Fibroblast of skin of abdomen (primary cell): ENCODE data around the gene TRAK1.

Source experiments
- DNase-seq: peaks from one replicate; pipeline ENCODE4 v3.0.0-alpha.2; 2013

TRAK1 gene

GRCh38 chr3:42256135-42256819, 165.1 kb downstream of the TRAK1 start:
- DNase-seq: peak; percentile 90

DNA sequence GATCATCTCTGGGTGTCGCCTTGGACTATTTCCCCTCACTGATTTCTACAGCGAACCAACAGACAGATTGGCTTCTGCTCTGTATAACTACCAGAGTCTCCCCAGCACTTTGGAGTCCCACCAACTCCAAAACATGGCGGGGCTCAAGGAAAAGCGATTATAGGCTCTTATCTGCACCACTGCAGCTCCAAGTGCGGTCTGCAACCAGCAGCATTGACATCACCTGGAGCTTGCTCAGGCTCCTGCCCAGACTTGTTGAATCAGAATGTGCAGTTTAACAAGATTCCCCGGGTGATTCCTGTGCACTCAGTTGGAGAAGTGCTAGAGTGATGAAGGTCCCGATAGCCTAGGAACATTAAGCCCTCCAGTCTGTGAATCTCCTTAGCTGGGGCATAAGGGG, 165.8 kb downstream of the TRAK1 start:
- DNase-seq: peak; percentile 17

GRCh38 chr3:42262525-42262924, 171.4 kb downstream of the TRAK1 start:
- DNase-seq: peak; percentile 47

- DNase-seq: no peak
Observed at GRCh38 chr3:42263354-42264346, 172.5 kb downstream of the TRAK1 start.

GRCh38 chr3:42264399-42265058, 173.4 kb downstream of the TRAK1 start:
- DNase-seq: peak; percentile 14

DNA sequence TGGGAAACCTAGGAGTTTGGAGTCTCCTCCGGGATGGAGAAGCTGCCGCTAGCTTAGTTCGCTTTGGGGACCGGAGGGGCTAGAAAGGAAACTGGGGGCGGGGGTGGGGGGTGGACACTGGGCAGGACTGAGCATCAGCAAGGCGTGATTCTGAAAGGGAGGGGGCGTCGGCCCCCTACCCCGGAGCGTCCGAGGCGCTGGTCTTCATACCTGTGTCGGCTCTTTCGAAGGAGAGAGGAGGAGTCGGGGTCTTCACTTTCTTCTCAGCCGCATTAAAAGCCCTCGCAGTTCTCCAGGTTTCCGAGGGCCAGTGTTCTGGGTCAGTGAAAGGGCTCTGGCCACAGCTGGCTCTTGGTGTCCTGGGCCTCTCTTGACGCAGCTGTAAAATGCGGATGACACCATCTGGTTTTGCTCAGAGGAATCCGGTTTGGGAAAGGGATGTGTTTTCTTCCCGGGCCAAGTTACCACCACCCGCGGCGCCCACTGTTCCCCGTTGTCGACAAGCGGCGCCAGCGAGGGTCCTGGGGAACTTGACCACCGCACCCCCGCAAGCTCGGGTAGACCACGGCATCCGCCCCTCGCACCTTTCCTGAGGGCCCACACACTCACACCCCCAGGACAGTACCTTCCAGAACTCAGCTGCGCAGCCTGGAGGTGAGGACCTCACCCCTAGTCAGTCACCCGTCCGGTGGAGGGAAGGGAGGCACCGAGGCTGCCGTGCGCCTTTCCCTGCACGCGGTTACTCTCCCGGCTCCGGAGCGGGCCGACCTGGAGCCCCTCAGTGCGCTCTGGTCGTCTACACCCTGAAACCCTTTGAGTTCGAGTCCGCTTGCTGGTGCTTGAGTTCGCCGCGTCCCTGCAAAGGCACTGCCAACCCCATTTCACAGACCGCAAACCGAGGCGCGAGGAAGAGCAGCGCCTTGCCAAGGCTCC, 174.2 kb downstream of the TRAK1 start:
- DNase-seq: no peak

- no peak for DNase-seq
Observed at GRCh38 chr3:42266085-42266484, 174.9 kb downstream of the TRAK1 start, which contains the start of gene CCK. Gene CCK (minus strand): TSS chr3:42266185. CDS start chr3:42263630, 2,555 bp downstream.

DNA sequence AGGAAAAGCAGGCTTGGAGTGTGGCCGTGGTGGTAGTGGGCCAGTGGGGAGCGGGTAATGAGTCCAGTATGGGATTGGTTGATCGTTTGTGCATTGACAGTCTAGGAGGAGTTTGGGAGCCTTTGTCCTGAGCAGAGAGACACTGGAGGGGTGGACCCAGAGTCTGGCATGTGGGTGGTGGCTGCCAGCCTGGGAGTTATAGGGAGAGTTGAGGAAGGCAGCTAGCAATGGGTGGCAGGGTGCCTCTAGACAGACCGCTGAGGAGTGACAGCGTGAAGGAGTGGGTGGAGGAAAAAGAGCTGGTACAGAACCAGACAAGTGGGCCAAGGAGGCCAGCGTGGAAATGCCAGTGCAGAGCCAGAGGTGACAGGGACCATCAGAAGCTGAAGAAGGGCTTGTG, 176.7 kb downstream of the TRAK1 start:
- no peak for DNase-seq

DNA sequence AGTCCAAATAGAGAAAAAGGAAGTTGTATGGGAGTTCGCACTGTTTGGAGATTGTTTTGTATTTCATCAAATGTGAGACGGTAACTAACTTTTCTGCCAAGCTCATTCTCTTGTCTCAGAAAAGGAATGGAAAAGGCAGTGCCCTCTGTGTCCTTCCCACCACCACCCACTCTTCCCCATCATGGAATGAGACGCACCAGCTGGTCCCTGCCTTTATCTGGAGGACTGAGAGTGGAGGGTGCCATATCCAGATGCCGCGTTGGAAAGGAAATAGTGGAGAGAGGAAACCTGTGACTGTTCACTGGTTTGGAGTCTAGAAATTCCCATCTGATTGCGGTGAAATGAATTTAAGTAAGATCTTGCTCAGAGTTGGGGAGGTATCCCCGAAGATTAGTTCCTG, 178.5 kb downstream of the TRAK1 start:
- DNase-seq: no peak

DNA sequence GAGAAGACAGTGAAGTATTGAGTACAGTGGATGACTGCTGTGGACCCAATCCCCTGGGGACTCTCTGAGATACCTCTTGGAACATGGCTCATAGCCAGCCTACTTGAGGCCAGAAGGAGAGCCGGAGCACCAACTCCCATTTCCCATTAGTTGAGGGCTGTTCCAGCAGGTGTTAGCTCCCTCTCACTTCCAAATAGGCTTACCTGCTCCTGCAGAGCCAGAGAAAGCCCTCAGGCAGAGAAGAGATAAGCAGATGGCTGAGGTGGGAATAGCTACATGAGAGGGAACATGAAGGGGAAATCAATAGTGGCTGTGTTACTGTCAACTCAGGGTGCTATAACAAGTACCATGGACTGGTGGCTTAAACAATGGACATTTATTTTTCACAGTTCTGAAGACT, 179.4 kb downstream of the TRAK1 start:
- no peak for DNase-seq

GRCh38 chr3:42271786-42272185, 180.6 kb downstream of the TRAK1 start:
- no peak for DNase-seq

DNA sequence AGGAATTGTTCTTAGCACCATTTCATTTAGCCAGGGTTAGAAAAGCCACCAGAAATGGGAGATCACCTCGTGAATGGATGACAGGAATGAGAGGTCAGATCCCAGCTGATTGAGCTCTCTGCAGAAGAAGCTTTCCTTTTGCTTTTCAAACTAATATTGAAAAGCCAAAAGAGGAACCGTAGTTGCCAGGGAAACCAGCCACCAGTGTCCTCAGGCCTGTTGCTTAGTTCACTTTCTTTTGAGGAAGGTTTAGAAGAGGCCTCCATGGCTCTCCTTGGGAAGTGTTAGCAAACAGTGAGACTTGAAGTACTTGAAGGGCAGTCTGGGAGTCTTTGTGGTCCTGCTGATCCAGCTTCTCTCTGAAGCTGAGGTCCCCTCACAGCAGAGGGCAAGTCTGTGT, 182.2 kb downstream of the TRAK1 start:
- no peak for DNase-seq

DNA sequence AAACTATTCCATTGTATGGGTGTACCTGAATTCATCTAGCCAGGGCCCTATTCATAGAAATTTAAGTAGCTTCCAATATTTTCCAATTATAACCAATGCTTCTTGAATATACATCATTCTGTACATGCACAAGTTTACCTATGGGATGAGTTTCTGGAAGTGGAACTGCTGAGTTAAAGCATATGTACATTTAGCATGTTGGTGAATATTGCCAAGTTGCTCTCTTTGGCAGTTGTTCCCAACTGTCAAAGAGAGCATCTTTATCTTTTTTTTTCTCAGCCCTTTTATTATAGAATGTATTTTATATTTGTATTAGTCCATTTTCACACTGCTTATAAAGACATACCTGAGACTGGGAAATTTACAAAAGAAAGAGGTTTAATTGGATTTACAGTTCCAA, 183.1 kb downstream of the TRAK1 start:
- DNase-seq: no peak

GRCh38 chr3:42275217-42275616, 184.1 kb downstream of the TRAK1 start:
- no peak for DNase-seq
